GM13977 (cell line): ENCODE data around the gene NDE1.
"Not testable (repeated sequence)": the region's sequence is repeated elsewhere in the genome, so short reads cannot be mapped to it uniquely, and the experiment has no call there.

Source experiments
- DNase-seq: peaks from one replicate; pipeline ENCODE4 v3.0.0; 2012; ENCODE audit warnings: low spot score
- CTCF ChIP-seq: IDR thresholded peaks from 2 replicates; pipeline ENCODE4 v1.5.1; 2012; ENCODE audit warnings: mild to moderate bottlenecking, control low read depth; ENCODE audit not compliant: insufficient read depth; ENCODE audit errors: extremely low read depth, missing control alignments
- in situ Hi-C: fragments of 300-500 bp; cut with MboI; formaldehyde crosslinking; loops from one replicate; pipeline ENCODE4 v1.12.0; 2022; ENCODE audit warnings: low sequenced_read_pairs, low pct_unique_long_range_greater_than_20kb, mixed read lengths, inconsistent platforms; ENCODE audit not compliant: unreplicated experiment

Gene NDE1

GRCh38 chr16:15660203-15660601 is 10.2 kb downstream of the NDE1 start:
- no peak for DNase-seq
- TF ChIP-seq CTCF, result no peak
- in situ Hi-C loops, result no loop called here

DNA sequence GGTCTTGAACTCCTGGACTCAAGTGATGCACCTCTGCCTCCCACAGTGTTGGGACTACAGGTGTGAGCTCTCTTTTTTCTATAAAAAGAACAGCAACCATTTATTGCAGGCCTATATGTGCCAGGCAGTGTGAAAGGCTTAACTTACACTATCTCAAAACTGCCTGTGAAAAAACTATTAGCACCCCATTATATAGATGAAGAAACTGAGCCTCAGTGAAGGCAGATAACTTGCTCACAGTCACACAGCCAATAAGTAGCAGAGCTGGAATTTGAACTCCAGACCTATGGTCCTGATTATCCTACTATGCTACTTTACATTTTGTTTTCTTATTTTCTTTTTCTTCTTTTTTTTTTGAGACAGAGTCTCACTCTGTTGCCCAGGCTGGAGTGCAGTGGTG is 15.1 kb downstream of the NDE1 start:
- DNase-seq, result no peak
- in situ Hi-C loops, result no loop called here
- no peak for TF ChIP-seq CTCF

DNA sequence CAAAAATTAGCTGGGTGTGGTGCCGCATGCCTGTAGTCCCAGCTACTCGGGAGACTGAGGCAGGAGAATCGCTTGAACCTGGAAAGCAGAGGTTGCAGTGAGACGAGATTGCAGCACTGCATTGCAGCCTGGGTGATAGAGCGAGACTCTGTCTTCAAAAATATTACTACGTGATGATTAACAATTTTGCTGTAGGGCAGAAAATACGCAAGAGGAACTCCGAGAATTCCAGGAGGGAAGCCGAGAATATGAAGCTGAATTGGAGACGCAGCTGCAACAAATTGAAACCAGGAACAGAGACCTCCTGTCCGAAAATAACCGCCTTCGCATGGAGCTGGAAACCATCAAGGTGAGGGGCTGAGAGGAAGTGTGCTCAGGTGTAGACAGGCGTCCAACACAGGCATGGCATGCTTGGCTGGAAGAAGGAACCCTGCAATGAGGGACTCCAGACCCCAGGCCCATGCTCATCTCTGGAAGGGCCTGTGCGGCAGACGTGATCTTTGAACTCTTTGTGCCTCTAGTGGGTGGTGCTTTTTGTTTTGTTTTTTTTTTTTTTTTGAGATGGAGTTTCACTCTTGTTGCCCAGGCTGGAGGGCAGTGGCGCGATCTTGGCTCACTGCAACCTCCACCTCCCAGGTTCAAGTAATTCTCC is 17.2 kb downstream of the NDE1 start:
- TF ChIP-seq CTCF, result no peak
- DNase-seq, result no peak
- in situ Hi-C loops, result no loop called here

GRCh38 chr16:15671530-15672117 is 21.6 kb downstream of the NDE1 start:
- in situ Hi-C loops, result no loop called here
- no peak for TF ChIP-seq CTCF

DNA sequence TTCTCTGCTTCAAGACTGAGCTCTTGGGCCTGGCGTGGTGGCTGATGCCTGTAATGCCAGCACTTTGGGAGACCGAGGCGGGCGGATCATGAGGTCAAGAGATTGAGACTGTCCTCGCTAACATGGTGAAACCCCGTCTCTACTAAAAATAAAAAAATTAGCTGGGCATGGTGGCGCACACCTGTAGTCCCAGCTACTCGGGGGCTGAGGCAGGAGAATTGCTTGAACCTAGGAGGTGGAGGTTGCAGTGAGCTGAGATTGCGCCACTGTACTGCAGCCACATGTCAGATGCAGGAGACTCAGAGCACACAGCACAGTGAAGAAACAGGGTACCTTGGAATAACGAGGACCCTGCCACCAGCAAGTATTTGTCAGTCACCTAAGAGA is 22.1 kb downstream of the NDE1 start:
- DNase-seq, result not testable (repeated sequence)

More at GRCh38 chr16:15671530-15672117, 21.6 kb downstream of the NDE1 start:
- no peak for DNase-seq

GRCh38 chr16:15672514-15673167 is 22.6 kb downstream of the NDE1 start:
- in situ Hi-C loops, result no loop called here
- TF ChIP-seq CTCF, result no peak
- DNase-seq, result no peak

More for the DNA sequence above, 22.1 kb downstream of the NDE1 start:
- in situ Hi-C loops, result not testable (repeated sequence)

DNA sequence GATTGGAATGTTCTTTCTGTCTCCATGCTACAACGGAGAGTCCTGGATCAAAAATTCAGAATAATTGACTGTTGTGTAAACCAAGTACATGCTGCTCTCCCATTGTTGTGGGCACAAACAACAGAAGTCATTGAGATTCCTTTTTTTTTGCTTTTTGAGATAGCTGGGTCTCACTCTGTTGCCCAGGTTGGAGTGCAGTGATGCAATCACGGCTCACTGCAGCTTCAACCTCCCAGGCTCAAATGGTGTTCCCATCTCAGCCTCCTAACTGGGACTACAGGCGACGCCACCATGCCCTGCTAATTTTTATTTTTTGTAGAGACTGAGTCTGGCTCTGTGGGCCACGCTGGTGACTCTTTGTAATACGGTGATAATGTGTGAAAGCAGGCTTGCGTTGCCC is 24.5 kb downstream of the NDE1 start:
- DNase-seq, result no peak
- in situ Hi-C loops, result no loop called here
- TF ChIP-seq CTCF, result no peak
